MM.1S (cell line): Measurements from ENCODE around the gene TCF7L2.

ENCODE experiments used
- EZH2 ChIP-seq: fragments of 300-600 bp; sonication (generic); optimal IDR thresholded peaks from 2 replicates; pipeline ENCODE3; 2017; ENCODE audit warnings: low read depth, mild to moderate bottlenecking, antibody characterized with exemption, low read length, mixed read lengths
- TF ChIP-seq, protein P1 (sequence below): fragments of 300-600 bp; sonication (generic); IDR thresholded peaks from 2 replicates; pipeline ENCODE4 v1.5.1; 2016; ENCODE audit warnings: antibody characterized with exemption, low read length, mixed read lengths

DNA sequence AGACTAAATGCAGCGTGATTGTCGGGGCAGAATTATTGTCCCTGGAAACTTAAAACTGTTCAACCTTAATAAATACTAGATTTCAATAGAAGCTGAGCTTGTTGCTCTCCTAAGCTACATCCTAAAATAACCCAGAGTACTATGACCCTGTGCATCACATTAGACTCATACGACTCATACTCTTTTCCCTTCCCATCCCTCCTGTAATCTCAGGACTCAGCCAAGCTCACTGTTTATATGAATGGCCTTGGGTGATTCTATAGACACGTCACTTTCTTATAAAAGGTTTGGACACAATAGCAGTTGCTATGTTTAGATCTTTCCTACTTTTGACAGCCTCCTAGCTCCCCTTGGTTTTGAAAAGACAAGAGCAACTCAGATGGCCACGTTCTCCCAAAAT is 17.2 kb downstream of the TCF7L2 start:
- TF ChIP-seq, protein P1, sequence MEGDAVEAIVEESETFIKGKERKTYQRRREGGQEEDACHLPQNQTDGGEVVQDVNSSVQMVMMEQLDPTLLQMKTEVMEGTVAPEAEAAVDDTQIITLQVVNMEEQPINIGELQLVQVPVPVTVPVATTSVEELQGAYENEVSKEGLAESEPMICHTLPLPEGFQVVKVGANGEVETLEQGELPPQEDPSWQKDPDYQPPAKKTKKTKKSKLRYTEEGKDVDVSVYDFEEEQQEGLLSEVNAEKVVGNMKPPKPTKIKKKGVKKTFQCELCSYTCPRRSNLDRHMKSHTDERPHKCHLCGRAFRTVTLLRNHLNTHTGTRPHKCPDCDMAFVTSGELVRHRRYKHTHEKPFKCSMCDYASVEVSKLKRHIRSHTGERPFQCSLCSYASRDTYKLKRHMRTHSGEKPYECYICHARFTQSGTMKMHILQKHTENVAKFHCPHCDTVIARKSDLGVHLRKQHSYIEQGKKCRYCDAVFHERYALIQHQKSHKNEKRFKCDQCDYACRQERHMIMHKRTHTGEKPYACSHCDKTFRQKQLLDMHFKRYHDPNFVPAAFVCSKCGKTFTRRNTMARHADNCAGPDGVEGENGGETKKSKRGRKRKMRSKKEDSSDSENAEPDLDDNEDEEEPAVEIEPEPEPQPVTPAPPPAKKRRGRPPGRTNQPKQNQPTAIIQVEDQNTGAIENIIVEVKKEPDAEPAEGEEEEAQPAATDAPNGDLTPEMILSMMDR: no peak
- no peak for TF ChIP-seq EZH2
